Stomach (tissue), 9 donors: Measurements from ENCODE around the gene SLC22A17. TPM values are rescaled to one million over a fixed set of nuclear protein-coding genes. Genes with fewer than 3 reads are reported as not detected.
"Not testable (repeated sequence)": the region's sequence is repeated elsewhere in the genome, so short reads cannot be mapped to it uniquely, and the experiment has no call there.

ENCODE experiments used
- DNase-seq, 2 donors: peaks; one replicate each; pipeline versions ENCODE4 v3.0.0 to v3.0.0-alpha.2; 2013 to 2019
- H3K27ac ChIP-seq, 5 donors: fragments of 200-600 bp in 4 of 5; sonication (generic) in 4 of 5; one replicate each; pipeline ENCODE4 v1.5.1; 2013 to 2019; ENCODE audit warnings: mild to moderate bottlenecking in 1 of 5, moderate library complexity in 1 of 5
- H3K27me3 ChIP-seq, 3 donors: fragments of 200-600 bp; sonication (generic); one replicate each; pipeline ENCODE4 v1.5.1; 2017 to 2019; ENCODE audit warnings: mixed run types in 1 of 3
- H3K36me3 ChIP-seq, 4 donors: fragments of 200-600 bp; sonication (generic); 1 replicate in 3 of 4; 2 replicates in 1 of 4; pipeline ENCODE4 v1.5.1; 2016 to 2019
- H3K4me1 ChIP-seq, 4 donors: fragments of 200-600 bp; sonication (generic); one replicate each; pipeline ENCODE4 v1.5.1; 2016 to 2019
- H3K4me3 ChIP-seq, 4 donors: fragments of 200-600 bp; sonication (generic) in 3 of 4; one replicate each; pipeline ENCODE4 v1.5.1; 2016 to 2019; ENCODE audit warnings: mild to moderate bottlenecking in 1 of 4
- H3K9me3 ChIP-seq, 4 donors: fragments of 200-600 bp; sonication (generic); one replicate each; pipeline ENCODE4 v1.5.1; 2016 to 2019
- EP300 ChIP-seq: sonication (generic); formaldehyde crosslinking; IDR thresholded peaks from one replicate; pipeline ENCODE4 v1.6.1; 2017; ENCODE audit warnings: antibody characterized with exemption
- POLR2A ChIP-seq, 4 donors: fragments of 450-650 bp; IDR thresholded peaks; one replicate each; pipeline ENCODE4 v1.6.1; 2016; ENCODE audit warnings: antibody characterized with exemption in 4 of 4, control low read depth in 2 of 4, mild to moderate bottlenecking in 1 of 4, moderate library complexity in 1 of 4
- POLR2AphosphoS5 ChIP-seq, 3 donors: sonication (generic); formaldehyde crosslinking; IDR thresholded peaks; one replicate each; pipeline ENCODE4 v1.6.1; 2016; ENCODE audit warnings: antibody characterized with exemption in 3 of 3
- WGBS, 5 donors: extraction: QIAGEN DNeasy Blood & Tissue Kit in 3 of 5; methylation state at CpG; one replicate each; pipeline versions ENCODE4 v1.1.5 to v1.1.7; 2013 to 2018; 5-methylcytosine and 5-hydroxymethylcytosine counted together
- intact Hi-C: fragments of 100-400 bp; cut with DNase I; formaldehyde crosslinking; loops from one replicate; pipeline ENCODE4 v1.15.1; 2023; ENCODE audit warnings: low total_unique reads
- polyA plus RNA-seq, 3 donors: library from polyadenylated mRNA; stranded (reverse); fragments of 200-250 nt; gene quantifications; one replicate each; pipeline ENCODE4 v1.2.3, GENCODE V29; 2013
- total RNA-seq, 5 donors: library from RNA; depleted of rRNA; stranded (reverse); fragments of >200 nt; gene quantifications; one replicate each; pipeline versions ENCODE4 v1.1.0 to v1.2.3, GENCODE V29; 2014 to 2016
- TF ChIP-seq, protein P1 (sequence below), 7 experiments: fragments of 450-650 bp in 4 of 7; fragments of 200-600 bp in 3 of 7; sonication (generic) in 3 of 7; IDR thresholded peaks; one replicate each; pipeline ENCODE4 v1.5.1; 2016 to 2019; ENCODE audit warnings: antibody characterized with exemption in 7 of 7, control low read depth in 2 of 7, mild to moderate bottlenecking in 1 of 7
- donor health status: healthy with polysubstance abuse.
- donor health status: Bipolar disorder and iron deficiency.
- donor health status: healthy.

SLC22A17 gene
- total and polyA plus RNA-seq, 8 donors, result 7.0 to 33.3 (median 17.2) TPM

DNA sequence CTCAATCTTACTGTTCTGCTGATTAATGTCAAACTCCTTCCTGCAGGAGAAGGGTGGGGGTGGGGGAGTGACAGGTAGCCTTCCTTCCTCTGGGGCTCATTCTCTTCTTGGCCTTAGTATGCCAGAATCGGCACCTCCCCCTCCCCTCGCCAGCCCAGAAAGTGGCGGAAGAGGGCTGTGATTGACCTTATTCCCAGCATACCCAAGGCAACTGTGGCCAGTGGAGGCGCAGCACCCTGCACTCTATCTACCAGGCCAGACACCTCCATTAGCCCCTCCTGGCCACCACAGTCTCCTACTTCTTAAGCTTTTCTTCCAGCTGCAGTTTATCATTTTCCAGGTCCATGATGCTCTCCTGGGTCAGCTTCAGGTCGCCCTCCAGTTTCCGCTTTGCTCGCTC, 39.9 kb upstream of the SLC22A17 start:
- TF ChIP-seq, protein P1, sequence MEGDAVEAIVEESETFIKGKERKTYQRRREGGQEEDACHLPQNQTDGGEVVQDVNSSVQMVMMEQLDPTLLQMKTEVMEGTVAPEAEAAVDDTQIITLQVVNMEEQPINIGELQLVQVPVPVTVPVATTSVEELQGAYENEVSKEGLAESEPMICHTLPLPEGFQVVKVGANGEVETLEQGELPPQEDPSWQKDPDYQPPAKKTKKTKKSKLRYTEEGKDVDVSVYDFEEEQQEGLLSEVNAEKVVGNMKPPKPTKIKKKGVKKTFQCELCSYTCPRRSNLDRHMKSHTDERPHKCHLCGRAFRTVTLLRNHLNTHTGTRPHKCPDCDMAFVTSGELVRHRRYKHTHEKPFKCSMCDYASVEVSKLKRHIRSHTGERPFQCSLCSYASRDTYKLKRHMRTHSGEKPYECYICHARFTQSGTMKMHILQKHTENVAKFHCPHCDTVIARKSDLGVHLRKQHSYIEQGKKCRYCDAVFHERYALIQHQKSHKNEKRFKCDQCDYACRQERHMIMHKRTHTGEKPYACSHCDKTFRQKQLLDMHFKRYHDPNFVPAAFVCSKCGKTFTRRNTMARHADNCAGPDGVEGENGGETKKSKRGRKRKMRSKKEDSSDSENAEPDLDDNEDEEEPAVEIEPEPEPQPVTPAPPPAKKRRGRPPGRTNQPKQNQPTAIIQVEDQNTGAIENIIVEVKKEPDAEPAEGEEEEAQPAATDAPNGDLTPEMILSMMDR (IDR thresholded peaks at IDR 0.05), result no peak
- TF ChIP-seq EP300, result no peak
- no peak for TF ChIP-seq POLR2A (IDR thresholded peaks at IDR 0.05)
- TF ChIP-seq POLR2AphosphoS5 (IDR thresholded peaks at IDR 0.05), result no peak
- intact Hi-C loops, result no loop called here
- peaks cover 0 to 9% (median 0%) of the 10 kb centered on the region in 3 donors for H3K27me3 ChIP-seq
- WGBS, 5 donors, result 70 to 79% (median 77%) methylated on average over 7 of the region's 7 CpGs
- H3K4me1 ChIP-seq, result no peaks in the 10 kb centered on the region
- H3K4me3 ChIP-seq, result no peak overlapping the region
- no peaks in the 10 kb centered on the region for H3K9me3 ChIP-seq
- no peak overlapping the region for H3K27ac ChIP-seq
- no peak for DNase-seq
- no peaks in the 10 kb centered on the region for H3K36me3 ChIP-seq

DNA sequence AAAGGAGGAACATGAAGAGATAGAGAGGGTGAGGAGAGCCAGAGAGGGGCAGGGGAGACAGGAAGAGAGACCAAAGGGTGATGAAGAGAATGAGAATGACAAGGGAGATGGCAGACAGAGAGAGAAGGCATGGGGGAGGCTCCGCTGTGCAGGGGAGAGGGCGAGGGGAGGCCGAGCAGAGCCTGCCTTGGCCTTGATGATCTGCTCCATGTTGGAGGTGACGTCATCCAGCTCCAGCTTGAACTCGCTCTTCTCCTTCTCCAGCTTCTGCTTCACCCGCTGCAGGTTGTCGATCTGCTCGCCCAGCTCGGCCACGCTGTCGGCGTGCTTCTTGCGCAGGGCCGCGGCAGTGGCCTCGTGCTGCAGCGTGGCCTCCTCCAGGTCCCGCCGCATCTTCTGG, 37.2 kb upstream of the SLC22A17 start:
- DNase-seq, H3K9me3 ChIP-seq, H3K27me3 ChIP-seq, intact Hi-C loops, H3K27ac ChIP-seq, H3K4me1 ChIP-seq, H3K36me3 ChIP-seq, H3K4me3 ChIP-seq: not testable (repeated sequence)
- WGBS, 5 donors, result 70 to 97% (median 90%) methylated on average over 3 to 5 of the region's 19 CpGs

DNA sequence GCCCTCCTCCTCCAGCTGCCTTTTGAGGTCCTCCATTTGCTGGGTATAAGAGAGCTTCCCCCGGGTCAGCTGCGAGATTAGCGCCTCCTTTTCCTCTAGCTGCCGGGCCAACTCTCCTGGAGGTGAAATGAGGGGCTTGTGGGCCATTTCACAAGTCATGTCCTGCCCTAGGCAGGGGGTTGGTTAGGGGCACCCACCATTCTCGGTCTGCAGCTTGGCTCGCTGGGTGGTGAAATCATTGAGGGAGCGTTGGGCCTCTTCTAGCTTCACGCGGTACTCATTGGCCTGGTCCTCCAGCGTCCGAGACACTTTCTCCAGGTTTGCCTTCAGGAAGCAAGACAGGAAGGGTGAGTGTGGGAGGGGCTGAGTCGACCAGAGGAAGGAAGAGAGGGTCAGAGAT, 36.7 kb upstream of the SLC22A17 start:
- peaks cover 0 to 8% (median 0%) of the 10 kb centered on the region in 3 donors for H3K27me3 ChIP-seq
- H3K4me3 ChIP-seq, result no peak overlapping the region
- DNase-seq, result no peak
- no peaks in the 10 kb centered on the region for H3K9me3 ChIP-seq
- no peak overlapping the region for H3K27ac ChIP-seq
- intact Hi-C loops, result no loop called here
- no peak for TF ChIP-seq EP300
- TF ChIP-seq POLR2A (IDR thresholded peaks at IDR 0.05), result no peak
- TF ChIP-seq POLR2AphosphoS5 (IDR thresholded peaks at IDR 0.05), result no peak
- TF ChIP-seq, protein P1 (IDR thresholded peaks at IDR 0.05), result no peak
- H3K4me1 ChIP-seq, result no peaks in the 10 kb centered on the region
- no peaks in the 10 kb centered on the region for H3K36me3 ChIP-seq
- WGBS, 5 donors, result 72 to 79% (median 76%) methylated on average over 12 of the region's 12 CpGs

DNA sequence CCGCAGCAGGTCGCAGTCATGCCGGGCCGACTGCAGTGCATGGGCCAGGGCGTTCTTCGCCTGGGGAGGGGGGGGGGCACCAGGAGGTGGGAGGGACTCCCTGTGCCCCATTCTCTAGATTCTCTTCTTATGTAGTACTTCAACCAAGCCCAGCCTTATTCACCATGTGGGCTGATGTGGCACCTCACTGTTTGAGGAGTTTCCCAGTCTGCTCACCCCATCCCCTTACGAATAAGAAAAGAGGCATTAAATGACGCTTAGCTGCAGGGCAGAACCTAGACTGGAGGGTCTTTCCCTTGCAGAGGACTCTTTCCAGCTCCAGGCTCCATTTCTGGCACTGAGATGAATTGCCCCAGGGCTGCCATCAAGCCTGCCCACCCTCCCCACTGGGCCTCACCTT, 36.3 kb upstream of the SLC22A17 start:
- H3K36me3 ChIP-seq, result no peaks in the 10 kb centered on the region
- 83 to 93% (median 85%) methylated on average over 5 to 8 of the region's 8 CpGs for WGBS, 5 donors
- H3K27me3 ChIP-seq, result peaks cover 0 to 8% (median 0%) of the 10 kb centered on the region in 3 donors
- no peak for TF ChIP-seq POLR2A (IDR thresholded peaks at IDR 0.05)
- TF ChIP-seq, protein P1 (IDR thresholded peaks at IDR 0.05), result no peak
- TF ChIP-seq POLR2AphosphoS5 (IDR thresholded peaks at IDR 0.05), result no peak
- no peak for TF ChIP-seq EP300
- intact Hi-C loops, result no loop called here
- no peaks in the 10 kb centered on the region for H3K9me3 ChIP-seq
- DNase-seq, result no peak
- no peak overlapping the region for H3K27ac ChIP-seq
- no peak overlapping the region for H3K4me3 ChIP-seq
- no peaks in the 10 kb centered on the region for H3K4me1 ChIP-seq

DNA sequence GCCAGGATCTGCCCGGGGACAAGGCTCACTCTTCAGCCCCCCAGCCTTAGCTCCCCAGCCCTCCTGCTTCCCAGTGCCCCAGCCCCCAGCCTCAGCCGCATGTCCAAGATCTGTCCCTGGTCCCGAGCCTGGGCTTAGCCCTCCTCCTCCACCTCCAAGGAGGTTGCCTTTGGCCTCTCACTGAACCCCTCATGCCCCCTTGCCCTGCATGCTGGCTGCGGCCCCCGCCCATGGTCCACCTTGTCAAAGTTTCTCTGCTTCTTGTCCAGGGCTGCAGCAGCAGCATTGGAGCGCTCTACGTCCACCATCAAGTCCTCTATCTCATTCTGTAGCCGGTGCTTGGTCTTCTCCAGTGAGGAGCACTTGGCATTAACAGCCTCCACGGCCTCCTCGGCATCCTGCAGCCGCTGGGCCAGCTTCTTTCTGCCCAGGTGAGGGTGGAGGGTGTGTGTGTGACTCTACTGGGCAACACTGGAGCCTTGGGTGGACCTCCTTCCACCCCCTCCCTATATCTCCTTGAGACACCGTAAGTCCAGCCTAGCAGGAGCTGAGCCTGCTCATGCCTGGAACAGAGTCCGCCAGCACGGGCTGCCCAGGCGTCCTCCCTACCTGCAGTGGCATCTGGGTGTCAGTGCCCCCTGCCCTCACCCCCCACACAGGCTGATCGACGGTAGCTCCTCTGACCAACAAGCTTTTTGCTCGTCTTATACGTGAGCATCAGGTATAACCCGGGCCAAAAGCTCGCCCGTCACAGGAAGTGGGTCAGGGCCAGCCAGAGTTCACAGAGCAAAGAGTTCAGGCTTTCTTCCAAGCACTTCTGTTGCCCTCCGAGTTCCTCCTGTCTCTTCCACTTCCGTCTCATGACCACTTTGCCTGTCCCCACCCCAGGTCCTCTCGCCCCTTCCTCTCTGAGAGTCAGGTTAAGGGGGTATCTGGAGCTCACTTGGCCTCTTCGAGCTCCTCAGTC, 35.5 kb upstream of the SLC22A17 start:
- no peak for DNase-seq
- WGBS, 5 donors, result 73 to 83% (median 81%) methylated on average over 26 of the region's 26 CpGs
- intact Hi-C loops, result no loop called here
- no peaks in the 10 kb centered on the region for H3K36me3 ChIP-seq
- TF ChIP-seq, protein P1 (IDR thresholded peaks at IDR 0.05), result no peak
- TF ChIP-seq POLR2A (IDR thresholded peaks at IDR 0.05) (no peak), EP300 (no peak), POLR2AphosphoS5 (IDR thresholded peaks at IDR 0.05) (no peak)
- peaks cover 0 to 8% (median 0%) of the 10 kb centered on the region in 3 donors for H3K27me3 ChIP-seq
- H3K9me3 ChIP-seq, result no peaks in the 10 kb centered on the region
- no peak overlapping the region for H3K4me3 ChIP-seq
- H3K27ac ChIP-seq, result no peak overlapping the region
- H3K4me1 ChIP-seq, result no peaks in the 10 kb centered on the region
